Umbilical cord (tissue), 1 donor: ENCODE results near the gene GRIP2. TPM values are rescaled to one million over a fixed set of nuclear protein-coding genes. Genes with fewer than 3 reads are reported as not detected.

Source experiments
- total RNA-seq: library from RNA; depleted of rRNA; stranded (reverse); fragments of >200 nt; gene quantifications from one replicate; pipeline ENCODE4 v1.2.3, GENCODE V29; 2014; ENCODE audit warnings: low replicate concordance; ENCODE audit not compliant: insufficient read depth

Gene GRIP2
- total RNA-seq, 1 donor from 2014 or later = 7.7 TPM

Other genes starting within 250 kb of the GRIP2 start
- gene SLC6A6, start 137.7 kb downstream of the GRIP2 start, total RNA-seq = 19.3 TPM
- gene CCDC174, start 111.4 kb upstream of the GRIP2 start, total RNA-seq = 14.2 TPM
- not detected for gene C3orf20, start 134.8 kb upstream of the GRIP2 start, total RNA-seq